K562 treated with DMSO at 1 percent for 24 hours (cell line): ENCODE data around the gene ACOT6. TPM values are rescaled to one million over a fixed set of nuclear protein-coding genes. Genes with fewer than 3 reads are reported as not detected.

Experiments
- total RNA-seq: library from RNA; unstranded; fragments of 300-600 nt; gene quantifications from 2 replicates; pipeline ENCODE4 v1.2.3, GENCODE V29; 2022; ENCODE audit warnings: low read depth; ENCODE audit not compliant: insufficient read depth

The ACOT6 gene, protein sequence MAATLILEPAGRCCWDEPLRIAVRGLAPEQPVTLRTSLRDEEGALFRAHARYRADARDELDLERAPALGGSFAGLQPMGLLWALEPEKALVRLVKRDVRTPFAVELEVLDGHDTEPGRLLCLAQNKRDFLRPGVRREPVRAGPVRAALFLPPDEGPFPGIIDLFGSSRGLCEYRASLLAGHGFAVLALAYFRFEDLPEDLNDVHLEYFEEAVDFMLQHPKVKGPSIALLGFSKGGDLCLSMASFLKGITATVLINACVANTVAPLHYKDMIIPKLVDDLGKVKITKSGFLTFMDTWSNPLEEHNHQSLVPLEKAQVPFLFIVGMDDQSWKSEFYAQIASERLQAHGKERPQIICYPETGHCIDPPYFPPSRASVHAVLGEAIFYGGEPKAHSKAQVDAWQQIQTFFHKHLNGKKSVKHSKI
- total RNA-seq: not detected in 2 replicates

DNA sequence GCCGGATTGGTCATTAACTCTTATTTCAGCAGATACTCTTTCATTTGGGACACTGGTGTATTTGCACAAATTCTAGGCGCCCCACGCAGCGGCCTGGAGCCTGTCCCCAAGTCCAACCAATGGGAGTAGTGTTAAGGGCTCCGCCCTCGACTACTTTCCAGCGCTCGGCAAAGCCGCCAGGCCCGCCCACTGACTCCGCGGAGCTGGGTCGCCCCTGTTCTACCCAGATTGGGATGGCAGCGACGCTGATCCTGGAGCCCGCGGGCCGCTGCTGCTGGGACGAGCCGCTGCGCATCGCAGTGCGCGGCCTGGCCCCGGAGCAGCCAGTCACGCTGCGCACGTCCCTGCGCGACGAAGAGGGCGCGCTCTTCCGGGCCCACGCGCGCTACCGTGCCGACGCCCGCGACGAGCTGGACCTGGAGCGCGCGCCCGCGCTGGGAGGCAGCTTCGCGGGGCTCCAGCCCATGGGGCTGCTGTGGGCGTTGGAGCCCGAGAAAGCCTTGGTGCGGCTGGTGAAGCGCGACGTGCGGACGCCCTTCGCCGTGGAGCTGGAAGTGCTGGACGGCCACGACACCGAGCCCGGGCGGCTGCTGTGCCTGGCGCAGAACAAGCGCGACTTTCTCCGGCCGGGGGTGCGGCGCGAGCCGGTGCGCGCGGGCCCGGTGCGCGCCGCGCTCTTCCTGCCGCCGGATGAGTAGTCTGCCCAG, at the start of gene ACOT6:
TSS of gene ACOT6 (plus strand) at position 179 of the 707 bp plus-strand sequence. CDS start at position 234, 55 bp downstream.

DNA sequence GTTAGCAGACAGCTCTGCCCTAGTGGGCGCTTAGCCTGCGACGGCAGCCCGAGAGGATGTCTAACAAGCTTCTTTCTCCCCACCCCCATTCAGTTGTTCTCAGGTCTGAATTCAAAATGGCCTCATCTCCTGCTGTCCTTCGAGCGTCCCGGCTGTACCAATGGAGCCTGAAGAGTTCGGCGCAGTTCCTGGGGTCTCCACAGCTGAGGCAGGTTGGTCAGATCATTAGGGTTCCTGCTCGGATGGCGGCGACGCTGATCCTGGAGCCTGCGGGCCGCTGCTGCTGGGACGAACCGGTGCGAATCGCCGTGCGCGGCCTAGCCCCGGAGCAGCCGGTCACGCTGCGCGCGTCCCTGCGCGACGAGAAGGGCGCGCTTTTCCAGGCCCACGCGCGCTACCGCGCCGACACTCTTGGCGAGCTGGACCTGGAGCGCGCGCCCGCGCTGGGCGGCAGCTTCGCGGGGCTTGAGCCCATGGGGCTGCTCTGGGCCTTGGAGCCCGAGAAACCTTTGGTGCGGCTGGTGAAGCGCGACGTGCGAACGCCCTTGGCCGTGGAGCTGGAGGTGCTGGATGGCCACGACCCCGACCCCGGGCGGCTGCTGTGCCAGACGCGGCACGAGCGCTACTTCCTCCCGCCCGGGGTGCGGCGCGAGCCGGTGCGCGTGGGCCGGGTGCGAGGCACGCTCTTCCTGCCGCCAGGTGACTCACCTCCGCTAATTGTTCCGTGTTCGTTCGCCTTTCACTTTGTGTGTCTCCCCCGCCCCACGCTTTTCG, 42.9 kb upstream of the ACOT6 start, which contains the start of gene ACOT2:
TSS of gene ACOT2 (plus strand) at position 29 of the 774 bp plus-strand sequence. CDS start at position 57, 28 bp downstream.

DNA sequence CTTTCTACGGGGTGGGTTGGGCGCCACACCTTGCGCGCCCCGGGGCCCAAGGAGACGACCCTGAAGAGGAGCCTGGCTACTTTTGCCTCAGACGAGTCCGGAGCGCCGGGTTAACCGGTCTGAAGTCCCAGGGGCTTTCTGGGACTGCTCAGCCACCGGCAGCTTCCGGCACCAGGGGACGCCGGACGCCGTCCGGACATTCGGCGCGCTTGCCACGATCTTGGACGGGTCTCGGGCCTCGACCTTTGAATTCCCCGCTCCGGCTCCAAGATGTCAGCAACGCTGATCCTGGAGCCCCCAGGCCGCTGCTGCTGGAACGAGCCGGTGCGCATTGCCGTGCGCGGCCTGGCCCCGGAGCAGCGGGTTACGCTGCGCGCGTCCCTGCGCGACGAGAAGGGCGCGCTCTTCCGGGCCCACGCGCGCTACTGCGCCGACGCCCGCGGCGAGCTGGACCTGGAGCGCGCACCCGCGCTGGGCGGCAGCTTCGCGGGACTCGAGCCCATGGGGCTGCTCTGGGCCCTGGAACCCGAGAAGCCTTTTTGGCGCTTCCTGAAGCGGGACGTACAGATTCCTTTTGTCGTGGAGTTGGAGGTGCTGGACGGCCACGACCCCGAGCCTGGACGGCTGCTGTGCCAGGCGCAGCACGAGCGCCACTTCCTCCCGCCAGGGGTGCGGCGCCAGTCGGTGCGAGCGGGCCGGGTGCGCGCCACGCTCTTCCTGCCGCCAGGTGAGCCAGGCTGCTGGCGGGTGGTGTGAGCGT, 20.4 kb upstream of the ACOT6 start, which contains the start of gene ACOT4:
TSS of gene ACOT4 (plus strand) at position 184 of the 760 bp plus-strand sequence. CDS start at position 271, 87 bp downstream.

DNA sequence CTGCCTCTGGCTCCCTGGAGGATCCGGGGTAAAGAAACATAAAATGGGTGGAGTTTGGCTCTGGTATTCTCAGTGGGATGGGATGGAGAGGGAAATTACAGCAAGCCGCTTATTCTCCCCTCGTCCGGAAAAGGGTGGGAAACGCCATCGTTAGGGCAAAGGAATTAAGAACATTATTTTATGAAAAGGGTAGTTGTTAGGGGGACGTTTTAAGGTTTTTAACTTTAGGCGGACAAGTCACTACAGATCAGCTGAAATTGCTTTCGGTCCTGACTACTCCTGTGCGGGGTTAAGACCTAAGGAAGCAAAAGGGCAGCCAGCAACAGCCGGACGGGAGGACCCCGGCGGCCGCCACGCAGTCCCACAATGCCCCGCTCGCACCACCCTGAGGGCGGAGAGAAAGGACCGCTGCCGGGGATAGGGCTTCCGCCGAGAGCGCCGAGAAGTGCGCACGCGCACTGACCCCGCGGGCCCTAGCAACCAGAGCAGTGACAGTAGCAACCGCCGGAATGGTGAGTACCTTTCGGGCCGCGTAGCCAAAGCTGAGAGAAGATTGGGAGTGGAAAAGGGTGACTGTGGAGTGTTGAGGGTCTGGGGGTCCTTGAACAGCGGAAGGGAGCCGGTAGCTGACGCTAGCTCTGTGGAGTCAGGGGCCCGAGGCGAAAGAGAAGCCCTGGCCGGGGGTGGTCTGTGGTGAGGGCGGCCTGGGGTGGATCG, 32.4 kb downstream of the ACOT6 start, which contains the start of gene DNAL1:
TSS of gene DNAL1 (plus strand) at position 456 of the 717 bp plus-strand sequence. CDS start at position 510, 54 bp downstream.

Other genes starting within 250 kb of the ACOT6 start
- gene NUMB, start 154.0 kb upstream of the ACOT6 start, total RNA-seq: 30.1 and 30.7 TPM in 2 replicates
- 11.2 and 12.7 TPM in 2 replicates for gene RIOX1, start 121.6 kb upstream of the ACOT6 start, total RNA-seq
- not detected in 2 replicates for gene ACOT1, start 75.4 kb upstream of the ACOT6 start, total RNA-seq
- 0.12 TPM in 1 of 2 replicates, not detected in the other for gene HEATR4, start 53.6 kb upstream of the ACOT6 start, total RNA-seq
- gene ACOT2, start 43.3 kb upstream of the ACOT6 start, total RNA-seq: 0.42 TPM in 1 of 2 replicates, not detected in the other
- not detected in 2 replicates for gene ACOT4, start 20.6 kb upstream of the ACOT6 start, total RNA-seq
- 2.1 and 2.3 TPM in 2 replicates for gene DNAL1, start 32.5 kb downstream of the ACOT6 start, total RNA-seq
- 39.3 and 43.6 TPM in 2 replicates for gene PNMA1, start 101.9 kb downstream of the ACOT6 start, total RNA-seq
- gene PTGR2, start 239.3 kb downstream of the ACOT6 start, total RNA-seq: 3.2 and 3.4 TPM in 2 replicates